Keratinocyte (primary cell): Measurements from ENCODE around the gene EBF4.

ENCODE experiments used
- CTCF ChIP-seq, 3 experiments: IDR thresholded peaks in 1 of 3; conservative IDR thresholded peaks in 1 of 3; optimal IDR thresholded peaks in 1 of 3; 2 replicates in 2 of 3; 3 replicates in 1 of 3; pipeline versions ENCODE3 to v1.5.1; 2011; ENCODE audit warnings: low read length in 3 of 3, mild to moderate bottlenecking in 3 of 3, moderate library complexity in 2 of 3, control low read depth in 1 of 3, inconsistent platforms in 1 of 3; ENCODE audit not compliant: insufficient read depth in 2 of 3; ENCODE audit errors: extremely low read depth in 1 of 3
- EZH2 ChIP-seq: IDR thresholded peaks from one replicate; pipeline ENCODE4 v1.6.1; 2012; ENCODE audit warnings: inconsistent platforms, mild to moderate bottlenecking, low read length, moderate library complexity

GRCh38 chr20:2692036-2692885 is at the start of gene EBF4:
- TF ChIP-seq CTCF (optimal IDR thresholded peaks at IDR 0.05 in 1 of 3, IDR thresholded peaks at IDR 0.05 in 1 of 3, conservative IDR thresholded peaks at IDR 0.05 in 1 of 3; ENCODE audit: extremely low read depth in 1 of 3, insufficient read depth in 2 of 3, low read length in 3 of 3) (no peak), EZH2 (peak; percentile 95)
